Measurements from ENCODE around the gene ARFRP1. TPM values are rescaled to one million over a fixed set of nuclear protein-coding genes. Genes with fewer than 3 reads are reported as not detected.

The ARFRP1 gene, protein sequence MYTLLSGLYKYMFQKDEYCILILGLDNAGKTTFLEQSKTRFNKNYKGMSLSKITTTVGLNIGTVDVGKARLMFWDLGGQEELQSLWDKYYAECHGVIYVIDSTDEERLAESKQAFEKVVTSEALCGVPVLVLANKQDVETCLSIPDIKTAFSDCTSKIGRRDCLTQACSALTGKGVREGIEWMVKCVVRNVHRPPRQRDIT
- 31.2 and 41.9 TPM in 2 replicates for total RNA-seq

DNA sequence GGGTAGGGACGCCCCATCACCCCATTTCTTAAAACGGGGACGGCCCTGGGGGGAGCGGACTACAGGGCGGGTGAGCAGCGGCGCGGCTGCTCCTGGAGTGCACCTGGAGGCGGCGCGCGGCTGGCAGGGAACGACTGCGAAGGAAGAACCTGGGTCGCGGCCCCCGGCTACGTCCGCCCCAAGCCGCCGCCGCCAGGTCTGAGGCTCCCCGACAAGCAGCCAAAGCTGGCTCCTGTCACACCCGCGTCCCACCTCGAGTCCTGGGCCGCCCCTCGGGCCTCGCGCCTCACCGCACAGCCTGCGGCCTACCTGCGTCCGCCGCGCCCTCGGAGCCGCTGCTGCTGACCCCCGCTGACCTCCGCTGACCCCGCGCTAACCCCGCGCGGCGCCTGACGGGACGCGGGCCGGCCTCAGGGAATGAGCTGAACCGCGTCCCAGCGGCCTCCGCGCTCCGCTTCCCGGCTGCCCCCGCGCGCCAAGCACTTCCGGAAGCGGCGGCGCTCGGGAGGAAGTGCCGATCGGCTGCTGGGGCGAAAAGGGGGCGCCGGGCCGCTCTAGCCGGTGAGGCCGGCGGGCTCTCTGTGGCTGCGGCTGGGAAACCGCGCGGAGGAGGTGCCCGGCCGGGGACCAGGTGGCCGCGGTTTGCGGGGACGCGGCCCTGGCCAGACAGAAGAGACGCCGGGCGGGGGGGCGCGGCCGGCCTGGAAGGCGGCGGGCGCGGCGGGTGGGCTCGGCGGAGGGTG lies at the start of gene ARFRP1, which contains the start of gene ZGPAT:
ARFRP1 (minus strand) TSS at position 419 of the 743 bp plus-strand sequence. CDS start 885 bp downstream, outside the sequence.
ZGPAT (plus strand) TSS at position 482 of the 743 bp plus-strand sequence. CDS start 542 bp downstream, outside the sequence.

DNA sequence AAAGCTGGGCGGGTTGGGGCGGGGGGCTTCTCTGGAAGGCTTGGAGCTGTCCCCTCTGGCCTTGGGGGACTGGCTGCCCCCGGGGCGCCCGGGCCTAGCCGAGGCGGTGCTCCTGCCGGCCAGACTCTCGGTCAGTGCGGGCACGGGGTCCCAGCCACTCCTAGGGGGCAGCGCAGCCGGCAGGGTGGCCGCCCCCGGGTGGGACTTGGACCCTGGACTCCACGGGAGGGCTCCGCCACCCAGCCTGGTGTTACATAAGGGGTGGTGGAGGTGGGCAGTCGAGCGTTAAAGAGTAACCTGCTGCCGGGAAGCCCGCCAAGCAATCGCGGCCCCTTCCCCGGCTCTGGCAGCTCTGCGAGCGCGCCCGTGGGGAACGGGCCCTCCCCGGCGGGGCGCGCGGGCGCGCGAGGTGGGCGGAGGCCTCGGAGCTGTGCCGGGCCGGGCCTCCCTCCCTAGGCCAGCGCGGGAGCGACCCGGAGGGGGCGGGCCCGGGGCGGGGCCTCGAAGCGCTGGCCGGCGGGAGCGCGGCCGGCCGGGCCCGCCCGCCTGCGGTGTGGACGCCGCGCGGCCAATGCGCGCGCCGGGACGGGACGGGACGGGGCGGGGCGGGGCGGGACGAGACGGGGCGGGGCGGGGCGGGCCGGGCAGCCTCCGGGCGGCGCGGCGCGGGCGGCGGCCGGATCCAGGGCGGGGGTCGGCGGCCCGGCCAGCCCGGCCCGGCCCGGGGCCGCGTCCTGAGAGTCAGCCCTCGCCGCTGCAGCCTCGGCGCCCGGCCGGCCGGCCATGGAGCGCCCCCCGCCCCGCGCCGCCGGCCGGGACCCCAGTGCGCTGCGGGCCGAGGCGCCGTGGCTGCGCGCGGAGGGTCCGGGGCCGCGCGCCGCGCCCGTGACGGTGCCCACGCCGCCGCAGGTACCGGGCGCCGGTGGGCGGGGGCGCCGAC lies 31.6 kb upstream of the ARFRP1 start, which contains the start of gene SLC2A4RG:
SLC2A4RG (plus strand) TSS at position 647 of the 940 bp plus-strand sequence; CDS start at position 784, 137 bp downstream.

DNA sequence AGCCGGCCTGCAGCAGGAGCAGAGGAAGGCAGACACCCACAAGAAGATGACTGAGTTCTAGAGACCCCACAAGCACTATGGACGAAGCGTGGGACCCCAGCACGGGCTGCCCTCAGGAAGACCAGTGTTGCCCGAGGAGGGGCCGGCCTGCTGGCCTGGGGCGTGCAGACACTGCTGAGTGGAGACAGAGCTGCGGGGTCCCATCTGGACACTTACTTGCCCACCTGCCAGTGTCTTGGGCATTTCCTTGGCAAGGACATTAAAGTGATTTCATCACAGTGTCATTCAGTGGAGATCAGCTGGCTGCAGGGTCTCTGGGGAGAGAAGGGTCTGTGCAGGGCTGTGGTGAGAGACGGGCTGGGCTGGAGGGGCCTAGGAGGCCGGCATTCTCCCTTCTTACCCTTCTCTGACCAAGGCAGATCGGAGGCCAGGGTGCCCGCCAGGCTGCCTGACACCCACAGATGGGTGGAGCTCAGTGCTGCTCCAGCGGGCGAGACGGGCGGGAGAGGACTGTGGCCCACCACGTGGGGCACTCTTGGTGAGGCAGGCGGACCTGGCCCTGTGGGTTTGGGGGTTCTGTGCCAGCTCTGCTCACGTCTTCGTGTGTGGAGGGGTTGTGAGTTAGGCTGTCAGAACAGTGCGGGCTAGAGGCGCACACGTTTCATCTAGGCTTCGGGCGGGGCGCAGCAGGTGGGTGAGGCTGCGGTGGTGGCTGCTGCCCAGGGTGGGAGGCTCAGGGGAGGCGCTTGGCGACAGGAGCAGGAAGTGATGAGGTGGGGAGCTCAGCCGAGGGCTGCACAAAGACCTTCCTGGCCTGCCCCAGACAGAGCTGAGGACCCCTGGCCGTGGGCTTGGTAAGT lies 28.3 kb upstream of the ARFRP1 start, which contains the start of gene LIME1:
LIME1 (plus strand) TSS at position 806 of the 860 bp plus-strand sequence. CDS start 886 bp downstream, outside the sequence.

DNA sequence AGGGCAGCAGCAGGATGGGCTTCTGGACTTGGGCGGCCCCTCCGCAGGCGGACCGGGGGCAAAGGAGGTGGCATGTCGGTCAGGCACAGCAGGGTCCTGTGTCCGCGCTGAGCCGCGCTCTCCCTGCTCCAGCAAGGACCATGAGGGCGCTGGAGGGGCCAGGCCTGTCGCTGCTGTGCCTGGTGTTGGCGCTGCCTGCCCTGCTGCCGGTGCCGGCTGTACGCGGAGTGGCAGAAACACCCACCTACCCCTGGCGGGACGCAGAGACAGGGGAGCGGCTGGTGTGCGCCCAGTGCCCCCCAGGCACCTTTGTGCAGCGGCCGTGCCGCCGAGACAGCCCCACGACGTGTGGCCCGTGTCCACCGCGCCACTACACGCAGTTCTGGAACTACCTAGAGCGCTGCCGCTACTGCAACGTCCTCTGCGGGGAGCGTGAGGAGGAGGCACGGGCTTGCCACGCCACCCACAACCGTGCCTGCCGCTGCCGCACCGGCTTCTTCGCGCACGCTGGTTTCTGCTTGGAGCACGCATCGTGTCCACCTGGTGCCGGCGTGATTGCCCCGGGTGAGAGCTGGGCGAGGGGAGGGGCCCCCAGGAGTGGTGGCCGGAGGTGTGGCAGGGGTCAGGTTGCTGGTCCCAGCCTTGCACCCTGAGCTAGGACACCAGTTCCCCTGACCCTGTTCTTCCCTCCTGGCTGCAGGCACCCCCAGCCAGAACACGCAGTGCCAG lies 11.0 kb downstream of the ARFRP1 start, which contains the start of gene TNFRSF6B:
TNFRSF6B (plus strand) TSS at position 25 of the 729 bp plus-strand sequence; CDS start at position 141, 116 bp downstream.

DNA sequence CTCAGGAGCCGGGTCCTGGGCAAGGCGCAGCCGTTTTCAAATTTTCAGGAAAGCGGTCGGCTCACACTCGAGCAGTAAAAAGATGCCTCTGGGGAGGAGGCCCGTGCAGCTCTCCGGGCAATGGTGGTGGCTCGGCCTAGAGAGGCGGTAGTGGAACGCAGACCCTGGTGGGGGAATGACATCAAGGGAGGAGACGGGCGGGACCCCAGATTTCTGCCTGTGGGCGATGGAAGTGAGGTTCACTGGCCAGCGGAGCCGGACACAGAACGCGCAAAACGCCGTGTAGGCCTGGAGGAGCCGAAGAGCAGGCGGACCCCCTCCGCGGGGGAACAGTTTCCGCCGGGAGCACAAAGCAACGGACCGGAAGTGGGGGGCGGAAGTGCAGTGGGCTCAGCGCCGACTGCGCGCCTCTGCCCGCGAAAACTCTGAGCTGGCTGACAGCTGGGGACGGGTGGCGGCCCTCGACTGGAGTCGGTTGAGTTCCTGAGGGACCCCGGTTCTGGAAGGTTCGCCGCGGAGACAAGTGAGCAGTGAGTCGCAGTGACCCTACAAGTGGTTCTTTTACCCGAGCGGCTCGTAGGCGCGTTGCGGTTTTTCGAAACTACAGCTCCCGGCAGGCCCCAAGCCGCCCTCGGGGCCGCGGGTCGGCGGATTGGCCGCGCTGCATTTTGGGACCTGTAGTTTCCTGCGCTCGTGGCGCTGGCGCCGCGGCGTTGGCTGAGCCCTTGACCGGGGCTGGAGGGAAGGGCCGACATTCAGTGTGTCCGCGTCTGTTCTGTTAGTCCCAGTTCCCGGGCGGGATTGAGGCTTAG lies 49.6 kb downstream of the ARFRP1 start, which contains the start of gene RTEL1:
RTEL1 (plus strand) TSS at position 376 of the 812 bp plus-strand sequence. CDS start 1,091 bp downstream, outside the sequence.

DNA sequence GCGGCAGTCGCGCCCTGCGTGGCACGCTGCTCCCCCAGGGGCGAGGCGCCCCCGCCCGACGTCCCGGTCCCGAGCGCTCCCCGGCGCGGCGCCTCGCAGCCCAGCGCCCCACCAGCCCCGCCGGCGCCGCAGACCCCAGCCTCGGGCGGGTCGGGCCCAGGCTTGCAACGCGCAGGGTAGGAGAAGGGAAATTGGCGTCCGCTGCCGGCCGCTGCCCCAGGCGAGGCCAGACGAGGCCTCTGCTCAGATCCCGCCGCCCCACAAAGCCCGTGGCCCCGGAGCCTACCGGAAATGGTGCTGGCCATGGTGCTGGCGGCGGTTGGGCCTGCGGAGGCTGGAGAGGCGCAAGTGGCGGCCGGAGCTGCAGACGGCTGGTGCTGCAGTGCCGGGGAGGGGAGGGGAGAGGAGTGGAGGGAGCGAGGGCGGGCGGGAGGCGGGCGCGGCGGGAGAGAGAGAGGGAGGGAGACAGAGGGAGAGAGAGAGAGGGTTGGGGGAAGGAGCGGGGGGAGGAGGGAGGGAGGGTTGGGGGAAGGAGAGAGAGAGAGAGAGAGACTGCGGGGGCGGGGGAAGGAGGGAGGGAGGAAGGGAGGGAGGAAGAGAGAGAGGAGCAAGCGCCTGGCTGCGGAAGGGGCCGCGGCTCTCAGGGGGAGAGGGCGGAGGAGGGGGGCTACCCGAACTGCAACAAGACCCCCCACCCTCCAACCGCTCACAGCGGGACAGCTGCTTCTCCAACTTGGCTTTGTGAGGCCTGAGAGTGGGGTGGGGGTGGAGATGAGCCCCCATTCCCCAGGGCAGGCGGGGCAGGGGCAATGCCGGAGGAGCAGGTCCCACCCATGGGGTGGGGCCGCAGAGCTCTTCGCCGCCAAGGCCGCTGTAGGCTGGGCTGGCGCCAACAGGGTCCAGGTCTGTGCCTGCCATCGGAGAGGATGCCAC lies 54.5 kb downstream of the ARFRP1 start, which contains the start of gene STMN3:
STMN3 (minus strand) TSS at position 384 of the 933 bp plus-strand sequence; CDS start at position 305, 79 bp downstream.

Other genes with a start within 250 kb of the ARFRP1 start
- not detected in 2 replicates for gene KCNQ2, start 235.3 kb downstream of the ARFRP1 start, total RNA-seq
- gene EEF1A2, start 208.9 kb downstream of the ARFRP1 start, total RNA-seq, result 0.46 and 3.6 TPM in 2 replicates
- 13.0 and 17.5 TPM in 2 replicates for gene PPDPF, start 187.2 kb downstream of the ARFRP1 start, total RNA-seq
- not detected in 2 replicates for gene PTK6, start 170.6 kb downstream of the ARFRP1 start, total RNA-seq
- gene SRMS, start 160.2 kb downstream of the ARFRP1 start, total RNA-seq, result not detected in 2 replicates
- gene FNDC11, start 153.8 kb downstream of the ARFRP1 start, total RNA-seq, result 0.15 and 1.3 TPM in 2 replicates
- 45.8 and 199 TPM in 2 replicates for gene HELZ2, start 133.7 kb downstream of the ARFRP1 start, total RNA-seq
- 7.0 and 7.1 TPM in 2 replicates for gene GMEB2, start 80.9 kb downstream of the ARFRP1 start, total RNA-seq
- gene STMN3, start 54.6 kb downstream of the ARFRP1 start, total RNA-seq, result 0.32 and 0.76 TPM in 2 replicates
- 8.4 and 11.2 TPM in 2 replicates for gene RTEL1, start 49.7 kb downstream of the ARFRP1 start, total RNA-seq
- 7.1 and 41.5 TPM in 2 replicates for gene TNFRSF6B, start 11.3 kb downstream of the ARFRP1 start, total RNA-seq
- 20.5 and 24.8 TPM in 2 replicates for gene ZGPAT, start 63 bp upstream of the ARFRP1 start, total RNA-seq
- gene LIME1, start 28.7 kb upstream of the ARFRP1 start, total RNA-seq, result 1.3 and 4.3 TPM in 2 replicates
- 9.1 and 10.4 TPM in 2 replicates for gene SLC2A4RG, start 31.8 kb upstream of the ARFRP1 start, total RNA-seq
- 2.9 and 4.9 TPM in 2 replicates for gene ZBTB46, start 123.3 kb upstream of the ARFRP1 start, total RNA-seq
- gene ABHD16B, start 153.5 kb upstream of the ARFRP1 start, total RNA-seq, result not detected in 2 replicates
- gene TPD52L2, start 157.3 kb upstream of the ARFRP1 start, total RNA-seq, result 114 and 127 TPM in 2 replicates
- gene DNAJC5, start 187.2 kb upstream of the ARFRP1 start, total RNA-seq, result 63.2 and 67.9 TPM in 2 replicates
- gene UCKL1, start 248.4 kb upstream of the ARFRP1 start, total RNA-seq, result 22.9 and 28.9 TPM in 2 replicates

Data from epithelial cell of umbilical artery (primary cell).